ENCODE data around the gene NFE2. TPM values are rescaled to one million over a fixed set of nuclear protein-coding genes. Genes with fewer than 3 reads are reported as not detected.

Gene NFE2
- total RNA-seq, 4 donors from 2014 or later = 0.64 to 8.0 (median 1.8) TPM; not detected in 1

DNA sequence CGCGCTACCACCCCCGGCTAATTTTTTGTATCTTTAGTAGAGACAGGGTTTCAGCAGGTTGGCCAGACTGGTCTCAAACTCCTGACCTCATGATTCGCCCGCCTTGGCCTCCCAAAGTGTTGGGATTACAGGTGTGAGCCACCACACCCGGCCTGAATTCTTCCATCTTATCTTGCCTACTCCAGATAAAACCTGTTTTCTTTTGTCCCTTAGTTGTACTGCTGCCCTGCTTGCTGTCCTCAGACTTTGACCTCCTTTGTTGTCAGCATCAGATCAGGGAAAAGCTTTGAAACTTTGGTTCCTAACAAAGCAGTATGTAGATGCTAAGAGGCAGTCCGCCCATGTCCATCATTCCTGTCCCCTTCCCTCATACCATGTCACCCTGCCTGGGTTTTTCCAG lies 40.0 kb upstream of the NFE2 start:
- peaks cover 0 to 43% of the 10 kb centered on the region in 2 donors for H3K36me3 ChIP-seq
- H3K4me1 ChIP-seq = peaks cover 17 to 35% of the 10 kb centered on the region in 2 donors
- H3K9me3 ChIP-seq = no peaks in the 10 kb centered on the region
- TF ChIP-seq, protein P1, sequence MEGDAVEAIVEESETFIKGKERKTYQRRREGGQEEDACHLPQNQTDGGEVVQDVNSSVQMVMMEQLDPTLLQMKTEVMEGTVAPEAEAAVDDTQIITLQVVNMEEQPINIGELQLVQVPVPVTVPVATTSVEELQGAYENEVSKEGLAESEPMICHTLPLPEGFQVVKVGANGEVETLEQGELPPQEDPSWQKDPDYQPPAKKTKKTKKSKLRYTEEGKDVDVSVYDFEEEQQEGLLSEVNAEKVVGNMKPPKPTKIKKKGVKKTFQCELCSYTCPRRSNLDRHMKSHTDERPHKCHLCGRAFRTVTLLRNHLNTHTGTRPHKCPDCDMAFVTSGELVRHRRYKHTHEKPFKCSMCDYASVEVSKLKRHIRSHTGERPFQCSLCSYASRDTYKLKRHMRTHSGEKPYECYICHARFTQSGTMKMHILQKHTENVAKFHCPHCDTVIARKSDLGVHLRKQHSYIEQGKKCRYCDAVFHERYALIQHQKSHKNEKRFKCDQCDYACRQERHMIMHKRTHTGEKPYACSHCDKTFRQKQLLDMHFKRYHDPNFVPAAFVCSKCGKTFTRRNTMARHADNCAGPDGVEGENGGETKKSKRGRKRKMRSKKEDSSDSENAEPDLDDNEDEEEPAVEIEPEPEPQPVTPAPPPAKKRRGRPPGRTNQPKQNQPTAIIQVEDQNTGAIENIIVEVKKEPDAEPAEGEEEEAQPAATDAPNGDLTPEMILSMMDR (IDR thresholded peaks at IDR 0.05 in 4 of 5, conservative IDR thresholded peaks at IDR 0.05 in 1 of 5) = no peak
- no peak for TF ChIP-seq POLR2A (IDR thresholded peaks at IDR 0.05)
- no peaks in the 10 kb centered on the region for H3K27me3 ChIP-seq
- peak overlapping the region in 1 of 4 donors; percentile 66 for H3K27ac ChIP-seq
- ATAC-seq = no peak
- in situ Hi-C loops (cut with MboI; ENCODE audit: low sequenced_read_pairs in 4 of 4) (no loop called here), intact Hi-C loops (cut with DNase I; ENCODE audit: low total_unique reads) (no loop called here)
- no peak for DNase-seq
- H3K4me3 ChIP-seq = no peak overlapping the region

DNA sequence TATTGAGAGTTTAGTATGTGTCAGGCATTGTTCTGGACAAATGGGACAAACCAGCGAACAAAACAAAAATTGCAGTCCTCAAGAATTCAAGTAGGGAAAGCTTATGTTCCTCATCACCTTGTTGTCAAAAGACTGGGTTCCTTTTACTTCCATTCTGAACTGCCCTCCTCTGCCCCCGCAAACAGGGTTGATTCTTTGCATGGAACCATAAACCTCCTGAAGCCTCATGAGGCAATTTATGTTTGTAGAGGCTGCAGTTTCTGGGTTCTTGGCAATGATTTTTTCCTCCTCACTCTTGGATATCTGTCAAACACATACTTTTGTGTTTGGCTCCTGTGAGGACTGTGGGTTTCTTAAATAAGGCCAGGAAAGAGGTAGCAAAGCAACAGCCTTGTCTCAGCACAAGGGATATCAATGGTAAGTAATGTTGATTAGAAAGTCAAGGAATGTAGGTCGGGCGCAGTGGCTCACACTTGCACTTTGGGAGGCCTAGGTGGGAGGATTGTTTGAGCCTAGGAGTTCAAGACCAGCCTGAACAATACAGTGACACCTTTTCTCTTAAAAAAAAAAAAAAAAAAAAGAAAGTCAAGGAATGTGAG lies 38.0 kb upstream of the NFE2 start:
- H3K4me3 ChIP-seq = no peak overlapping the region
- H3K27me3 ChIP-seq = no peaks in the 10 kb centered on the region
- peaks cover 0 to 23% of the 10 kb centered on the region in 2 donors for H3K36me3 ChIP-seq
- ATAC-seq = no peak
- in situ Hi-C loops (cut with MboI; ENCODE audit: low sequenced_read_pairs in 4 of 4) (no loop called here), intact Hi-C loops (cut with DNase I; ENCODE audit: low total_unique reads) (no loop called here)
- H3K27ac ChIP-seq = no peak overlapping the region
- peaks cover 17 to 35% of the 10 kb centered on the region in 2 donors for H3K4me1 ChIP-seq
- H3K9me3 ChIP-seq = no peaks in the 10 kb centered on the region
- no peak for DNase-seq
- TF ChIP-seq, protein P1 (IDR thresholded peaks at IDR 0.05 in 4 of 5, conservative IDR thresholded peaks at IDR 0.05 in 1 of 5) = no peak
- TF ChIP-seq POLR2A (IDR thresholded peaks at IDR 0.05) = no peak

DNA sequence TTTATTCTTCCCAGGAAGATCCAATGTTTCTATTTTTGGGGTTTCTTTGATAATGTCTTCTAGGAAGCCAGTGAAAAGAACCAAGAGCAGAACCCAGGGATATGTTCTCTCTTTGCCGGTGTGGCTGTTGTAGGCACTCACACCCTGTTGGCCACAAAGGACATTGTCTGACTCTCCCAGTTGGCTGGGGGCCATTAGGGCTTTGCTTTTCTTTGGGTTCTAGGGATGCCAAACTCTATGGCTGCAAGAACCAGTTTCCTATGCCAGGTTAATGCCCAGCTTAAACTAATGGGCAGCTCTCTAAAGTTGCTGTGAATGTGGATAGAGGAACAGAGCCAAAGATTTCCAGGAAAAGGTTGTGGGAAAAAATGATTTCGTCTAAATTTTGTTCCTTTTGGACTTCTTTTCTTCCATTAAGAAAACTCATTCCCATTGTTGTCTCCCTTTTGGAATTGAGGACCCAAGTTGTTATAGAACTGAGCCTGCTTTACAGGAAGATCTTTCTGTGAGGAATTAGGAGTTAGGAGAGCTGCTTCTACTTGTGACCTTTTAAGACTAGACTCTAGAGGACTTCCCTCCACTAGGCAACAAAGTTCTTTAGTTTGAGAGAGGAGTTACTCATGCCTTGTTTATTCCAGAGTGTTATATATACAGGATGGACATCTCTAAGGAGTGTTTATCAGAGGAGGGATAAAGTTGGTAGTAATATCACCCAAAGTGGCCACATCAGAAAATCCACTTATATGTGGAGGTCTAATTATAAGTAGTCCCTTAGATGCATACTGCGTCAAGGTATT lies 37.2 kb upstream of the NFE2 start:
- peak in 1 of 2 donors; percentile 4 for ATAC-seq
- in situ Hi-C loops (cut with MboI; ENCODE audit: low sequenced_read_pairs in 4 of 4) = no loop called here
- TF ChIP-seq, protein P1 (IDR thresholded peaks at IDR 0.05 in 4 of 5, conservative IDR thresholded peaks at IDR 0.05 in 1 of 5) = no peak
- TF ChIP-seq POLR2A (IDR thresholded peaks at IDR 0.05) = no peak
- H3K4me1 ChIP-seq = peaks cover 17 to 35% of the 10 kb centered on the region in 2 donors
- H3K4me3 ChIP-seq = no peak overlapping the region
- peaks cover 0 to 15% of the 10 kb centered on the region in 2 donors for H3K36me3 ChIP-seq
- H3K27me3 ChIP-seq = no peaks in the 10 kb centered on the region
- DNase-seq = no peak
- no peaks in the 10 kb centered on the region for H3K9me3 ChIP-seq
- H3K27ac ChIP-seq = peak overlapping the region in 1 of 4 donors; percentile 28
- intact Hi-C loops (cut with DNase I; ENCODE audit: low total_unique reads) = no loop called here

DNA sequence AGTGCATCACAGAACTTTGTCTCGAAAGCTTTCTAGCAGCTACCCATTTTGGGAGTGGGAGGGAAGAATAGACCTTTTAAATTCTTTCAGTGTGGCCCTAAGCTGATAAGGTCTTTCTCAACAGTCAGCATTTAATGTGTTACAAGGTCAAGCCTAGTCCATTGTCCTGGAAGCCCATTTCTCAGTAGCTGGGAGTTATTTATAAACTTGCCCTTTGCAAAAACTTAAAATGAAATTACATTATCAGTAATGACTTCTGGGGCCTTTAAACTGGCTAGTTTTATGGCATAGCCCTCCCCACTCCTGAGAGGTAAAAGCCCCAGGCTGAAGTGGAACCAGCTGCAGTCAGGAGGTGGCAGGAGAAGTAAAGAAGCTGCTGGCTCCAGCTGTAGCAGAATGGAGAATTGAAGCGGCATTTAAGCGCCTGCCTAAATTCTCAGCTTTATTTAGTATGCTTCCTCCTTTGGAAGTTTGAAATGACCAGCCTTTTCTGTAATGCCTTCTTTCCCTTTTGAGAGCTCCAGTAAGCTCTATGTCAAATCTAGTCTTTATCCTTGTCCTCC lies 36.5 kb upstream of the NFE2 start:
- intact Hi-C loops (cut with DNase I; ENCODE audit: low total_unique reads) = no loop called here

More for the DNA sequence above, 36.5 kb upstream of the NFE2 start:
- H3K27me3 ChIP-seq = no peaks in the 10 kb centered on the region
- H3K36me3 ChIP-seq = peaks cover 0 to 8% of the 10 kb centered on the region in 2 donors
- ATAC-seq (no peak), DNase-seq (no peak)
- peak overlapping the region in 1 of 4 donors; percentile 28 for H3K27ac ChIP-seq
- no peaks in the 10 kb centered on the region for H3K9me3 ChIP-seq
- peaks cover 17 to 35% of the 10 kb centered on the region in 2 donors for H3K4me1 ChIP-seq
- H3K4me3 ChIP-seq = no peak overlapping the region
- TF ChIP-seq POLR2A (IDR thresholded peaks at IDR 0.05) = no peak
- TF ChIP-seq, protein P1 (IDR thresholded peaks at IDR 0.05 in 4 of 5, conservative IDR thresholded peaks at IDR 0.05 in 1 of 5) = peak in 1 of 5 experiments; percentile 8
- in situ Hi-C loops (cut with MboI; ENCODE audit: low sequenced_read_pairs in 4 of 4) = no loop called here
